GM12878 (cell line): ENCODE data around the gene ICAM4. TPM values are rescaled to one million over a fixed set of nuclear protein-coding genes. Genes with fewer than 3 reads are reported as not detected.

Source experiments
- ATAC-seq: fragments of 200-7000 bp; cut with Tn5 transposase; 3 replicates; pipeline ENCODE4 v1.9.1; 2020; ENCODE audit warnings: mild to moderate bottlenecking, moderate library complexity
- BruUV-seq: library from RNA; stranded (reverse); fragments of 400-500 nt; replicated peaks from 2 replicates; lab custom pipeline; 2021; lab: Mats Ljungman, UMichigan
- CTCF ChIA-PET: fragments of 300-600 bp; sonication (Branson Sonifier 250); formaldehyde crosslinking; extraction: SDS; loops from one replicate; lab custom pipeline; 2021; ENCODE audit warnings: inconsistent platforms; lab: Yijun Ruan, JAX
- POLR2A ChIA-PET: fragments of 350-600 bp; formaldehyde crosslinking; extraction: SDS; loops from one replicate; lab custom pipeline; 2021; ENCODE audit warnings: inconsistent platforms; lab: Charles Lee
- RAD21 ChIA-PET: fragments of 300-600 bp; sonication (Branson Sonifier 250); formaldehyde crosslinking; loops from one replicate; lab custom pipeline; 2023; ENCODE audit warnings: antibody characterized with exemption; ENCODE audit not compliant: unreplicated experiment; lab: Charles Lee
- SMC1A ChIA-PET: fragments of 300-600 bp; sonication (Branson Sonifier 250); formaldehyde crosslinking; loops from one replicate; lab custom pipeline; 2023; ENCODE audit not compliant: unreplicated experiment, uncharacterized antibody; lab: Charles Lee
- DNase-seq: peaks from one replicate; pipeline ENCODE4 v3.0.0-alpha.2; 2011; ENCODE audit warnings: low read depth, low spot score
- FAIRE-seq: peaks from 3 replicates; lab custom pipeline; 2011; peaks lifted over from hg19 to GRCh38; lab: Jason Lieb, UNC
- H2AFZ ChIP-seq: 2 replicates; pipeline ENCODE4 v1.6.0; 2011; ENCODE audit warnings: low read depth, low read length, control low read depth; ENCODE audit not compliant: control insufficient read depth
- H3K27ac ChIP-seq: 2 replicates; pipeline ENCODE4 v1.5.1; 2011; ENCODE audit warnings: control low read depth; ENCODE audit not compliant: control insufficient read depth, insufficient read depth
- H3K27me3 ChIP-seq, 2 experiments: replicated peaks in 1 of 2; 2 replicates each; pipeline versions ENCODE4 v1.6.0 to v1.6.1; 2011; ENCODE audit warnings: low read length in 1 of 2; ENCODE audit not compliant: control insufficient read depth in 2 of 2, insufficient read depth in 2 of 2
- H3K36me3 ChIP-seq, 2 experiments: 2 replicates each; pipeline ENCODE4 v1.5.1; 2011; ENCODE audit warnings: low read length in 1 of 2; ENCODE audit not compliant: control insufficient read depth in 2 of 2, insufficient read depth in 2 of 2
- H3K4me1 ChIP-seq: 2 replicates; pipeline ENCODE4 v1.6.1; 2011; ENCODE audit warnings: mild to moderate bottlenecking, low read length, moderate library complexity, mixed read lengths; ENCODE audit not compliant: control insufficient read depth, insufficient read depth
- H3K4me2 ChIP-seq: 2 replicates; pipeline ENCODE4 v1.6.0; 2011; ENCODE audit warnings: control low read depth; ENCODE audit not compliant: control insufficient read depth, insufficient read depth
- H3K4me3 ChIP-seq: fragments of 200-600 bp; sonication (generic); 2 replicates; pipeline ENCODE4 v1.5.1; 2016
- H3K79me2 ChIP-seq: 2 replicates; pipeline ENCODE4 v1.6.0; 2011; ENCODE audit warnings: low read length; ENCODE audit not compliant: control insufficient read depth, insufficient read depth
- H3K9ac ChIP-seq: 2 replicates; pipeline ENCODE4 v1.8.0; 2011; ENCODE audit warnings: low read length, control low read depth, mixed read lengths; ENCODE audit not compliant: control insufficient read depth, insufficient read depth
- H3K9me3 ChIP-seq: replicated peaks from 3 replicates; pipeline ENCODE4 v1.5.1; 2011; ENCODE audit warnings: mild to moderate bottlenecking, low read length; ENCODE audit not compliant: control insufficient read depth, insufficient read depth
- H4K20me1 ChIP-seq: 2 replicates; pipeline ENCODE4 v1.6.0; 2011; ENCODE audit not compliant: control insufficient read depth, insufficient read depth
- ATF3 ChIP-seq: IDR thresholded peaks from 2 replicates; pipeline ENCODE4 v1.6.1; 2011; ENCODE audit warnings: low read depth, mild to moderate bottlenecking, low read length, moderate library complexity, borderline replicate concordance; ENCODE audit errors: extremely low read depth
- E2F8 ChIP-seq: fragments of 450-650 bp; IDR thresholded peaks from 2 replicates; pipeline ENCODE4 v1.6.1; 2018; ENCODE audit warnings: mild to moderate bottlenecking, low read depth, moderate library complexity; ENCODE audit not compliant: partially characterized antibody
- EED ChIP-seq: sonication (generic); IDR thresholded peaks from 2 replicates; pipeline ENCODE4 v1.6.1; 2016; ENCODE audit warnings: antibody characterized with exemption, low read depth
- FOXK2 ChIP-seq: fragments of 450-650 bp; IDR thresholded peaks from 2 replicates; pipeline ENCODE4 v1.6.1; 2017; ENCODE audit warnings: mild to moderate bottlenecking, moderate library complexity
- HDGF ChIP-seq: fragments of 450-650 bp; IDR thresholded peaks from 2 replicates; pipeline ENCODE4 v1.6.1; 2016; ENCODE audit warnings: antibody characterized with exemption
- IKZF1 ChIP-seq: fragments of 450-650 bp; conservative IDR thresholded peaks from 2 replicates; pipeline ENCODE4 v1.6.1; 2017; ENCODE audit warnings: antibody characterized with exemption, mild to moderate bottlenecking
- JUND ChIP-seq: IDR thresholded peaks from 2 replicates; pipeline ENCODE4 v1.6.1; 2012; ENCODE audit warnings: low read depth, mild to moderate bottlenecking, low read length, improper control_type of control experiment, moderate library complexity
- KDM1A ChIP-seq: fragments of 200-600 bp; sonication (generic); IDR thresholded peaks from 2 replicates; pipeline ENCODE4 v1.6.1; 2016; ENCODE audit warnings: borderline replicate concordance
- NBN ChIP-seq: fragments of 450-650 bp; IDR thresholded peaks from 2 replicates; pipeline ENCODE4 v1.6.1; 2016
- NKRF ChIP-seq: fragments of 450-650 bp; conservative IDR thresholded peaks from 2 replicates; pipeline ENCODE4 v1.6.1; 2017; ENCODE audit warnings: mild to moderate bottlenecking, moderate library complexity
- PAX5 ChIP-seq: IDR thresholded peaks from 2 replicates; pipeline ENCODE4 v1.6.1; 2011; ENCODE audit warnings: low read depth, low read length, borderline replicate concordance
- PAX8 ChIP-seq: fragments of 450-650 bp; IDR thresholded peaks from 2 replicates; pipeline ENCODE4 v1.6.1; 2017; ENCODE audit warnings: mild to moderate bottlenecking, moderate library complexity
- RAD51 ChIP-seq: fragments of 450-650 bp; IDR thresholded peaks from 2 replicates; pipeline ENCODE4 v1.6.1; 2016; ENCODE audit warnings: moderate library complexity, mild to moderate bottlenecking, inconsistent platforms
- SMARCA5 ChIP-seq: fragments of 450-650 bp; IDR thresholded peaks from 2 replicates; pipeline ENCODE4 v1.6.1; 2017; ENCODE audit warnings: mild to moderate bottlenecking
- SREBF1 ChIP-seq: IDR thresholded peaks from 2 replicates; pipeline ENCODE4 v1.6.1; 2012; ENCODE audit warnings: mild to moderate bottlenecking, low read length
- STAT3 ChIP-seq: IDR thresholded peaks from 2 replicates; pipeline ENCODE4 v1.6.1; 2011; ENCODE audit warnings: low read depth, low read length, improper control_type of control experiment
- USF1 ChIP-seq: IDR thresholded peaks from 2 replicates; pipeline ENCODE4 v1.6.1; 2011; ENCODE audit warnings: borderline replicate concordance, low read depth, mild to moderate bottlenecking, moderate library complexity, mixed read lengths, low read length; ENCODE audit not compliant: insufficient read depth; ENCODE audit errors: extremely low read length
- ZNF384 ChIP-seq: IDR thresholded peaks from 2 replicates; pipeline ENCODE4 v1.6.1; 2012; ENCODE audit warnings: low read depth, mild to moderate bottlenecking, low read length, improper control_type of control experiment, borderline replicate concordance
- WGBS: methylation state at CpG from one replicate; pipeline ENCODE4 v1.1.6; 2016; ENCODE audit warnings: low lambda C conversion rate; ENCODE audit not compliant: insufficient replicate concordance, insufficient coverage; ENCODE audit errors: missing lambda C conversion rate; 5-methylcytosine and 5-hydroxymethylcytosine counted together
- in situ Hi-C: fragments of 300-500 bp; cut with MboI; formaldehyde crosslinking; loops from 9 replicates; pipeline ENCODE4 v1.14.3; 2018; ENCODE audit warnings: mixed read lengths
- intact Hi-C: fragments of 100-400 bp; cut with micrococcal nuclease; formaldehyde crosslinking; loops from one replicate; pipeline ENCODE4 v1.14.2; 2022; ENCODE audit not compliant: unreplicated experiment
- polyA plus RNA-seq, 11 experiments: library from polyadenylated mRNA; depleted of rRNA in 4 of 11; unstranded in 6 of 11; stranded (reverse) in 5 of 11; fragments of >200 nt; fragmentation: Nextera tagmentation in 4 of 11; fragmentation: Illumina TruSeq in 1 of 11; extraction: Ambion mirVana in 4 of 11; extraction: Trizol in 1 of 11; gene quantifications; 1 replicate in 1 of 11; 2 replicates in 10 of 11; pipeline versions ENCODE4 v1.2.1 to v1.2.3, GENCODE V29; 2011 to 2016; ENCODE audit warnings: inconsistent platforms in 2 of 11, missing spikeins in 2 of 11, low read depth in 1 of 11
- total RNA-seq, 4 experiments: library from RNA; depleted of rRNA in 3 of 4; stranded (reverse); fragments of >200 nt in 3 of 4; fragmentation: Illumina TruSeq in 1 of 4; extraction: Trizol in 1 of 4; gene quantifications; 2 replicates each; pipeline versions ENCODE4 v1.2.1 to v1.2.3, GENCODE V29; 2013 to 2021

The ICAM4 gene
- total and polyA plus RNA-seq, 10 of the 15 experiments (the other 5 are each of a cell fraction or from before 2014, with no cell fraction given) = 0.31 to 5.1 (median 1.7) TPM

- ChIA-PET POLR2A (interaction anchor here (0.5 to 5.5 kb wide), 23 partner anchors 9 to 370 kb away, joined by 3 to 69 read pairs (median 4); partner anchors contain the start of genes CDC37, CDKN2D, FDX2 and ICAM1), CTCF (interaction anchor here (0.6 to 5.9 kb wide), 17 partner anchors 9 to 280 kb away, joined by 3 to 72 read pairs (median 4); partner anchors contain the start of genes ICAM1 and TYK2), SMC1A (interaction anchor here (0.6 to 2.2 kb wide), 15 partner anchors 9 to 100 kb away, joined by 3 to 27 read pairs (median 5); partner anchors contain the start of genes ICAM1 and TYK2), RAD21 (interaction anchor here (0.7 to 5.4 kb wide), 19 partner anchors 10 to 192 kb away, joined by 3 to 119 read pairs (median 3); partner anchors contain the start of genes CDC37, ICAM1, MRPL4 and RAVER1)
- no peaks in the 10 kb centered on the region; the same call in 2 of the 3 replicates for H3K9me3 ChIP-seq
- peaks cover 3 to 16% of the 10 kb centered on the region in 2 experiments for H3K27me3 ChIP-seq
- DNase-seq = no peak
- H2AFZ ChIP-seq = peak overlapping the region; percentile 94
- H3K4me2 ChIP-seq = peak overlapping the region; percentile 98
- ATAC-seq = peak; percentile 52
- WGBS = 1% methylated on average over 49 of the region's 50 CpGs
- H3K9ac ChIP-seq = peak overlapping the region; percentile 40; the same call in 1 of the 2 replicates
- peak overlapping the region; percentile 77 for H3K4me3 ChIP-seq
- peaks cover 69% of the 10 kb centered on the region for H3K4me1 ChIP-seq
- no peaks in the 10 kb centered on the region for H3K79me2 ChIP-seq
- intact Hi-C loops = no loop called here
- peaks cover 15 to 18% of the 10 kb centered on the region in 2 experiments; a peak in 3 of 4 replicates for H3K36me3 ChIP-seq
- FAIRE-seq = peak; percentile 7
- in situ Hi-C loops = no loop called here
- H3K27ac ChIP-seq = peak overlapping the region; percentile 24; the same call in 1 of the 2 replicates
- no TSS peak for BruUV-seq
- H4K20me1 ChIP-seq = peaks cover 9% of the 10 kb centered on the region; the same call in 1 of the 2 replicates
- TF ChIP-seq STAT3 (no peak), USF1 (peak; percentile 74), JUND (no peak), RAD51 (peak; percentile 74), KDM1A (no peak), HDGF (no peak), ZNF384 (no peak), E2F8 (no peak), SMARCA5 (no peak), EED (no peak), NBN (no peak), PAX8 (no peak), NKRF (peak; percentile 68; the same call in 1 of the 2 replicates), SREBF1 (no peak), FOXK2 (no peak; the same call in 1 of the 2 replicates), ATF3 (no peak), IKZF1 (peak; percentile 42; the same call in 1 of the 2 replicates), PAX5 (no peak)
Observed at GRCh38 chr19:10289167-10289835, 2.5 kb downstream of the ICAM4 start.
